CD4-positive, alpha-beta T cell treated with Interleukin-4 for 1 hour (primary cell): ENCODE results near the gene TNNT3.
"Not testable (repeated sequence)": the region's sequence is repeated elsewhere in the genome, so short reads cannot be mapped to it uniquely, and the experiment has no call there.

Source experiments
- DNase-seq, 2 donors: peaks; one replicate each; pipeline ENCODE4 v3.0.0-alpha.2; 2020 to 2022

TNNT3 gene

DNA sequence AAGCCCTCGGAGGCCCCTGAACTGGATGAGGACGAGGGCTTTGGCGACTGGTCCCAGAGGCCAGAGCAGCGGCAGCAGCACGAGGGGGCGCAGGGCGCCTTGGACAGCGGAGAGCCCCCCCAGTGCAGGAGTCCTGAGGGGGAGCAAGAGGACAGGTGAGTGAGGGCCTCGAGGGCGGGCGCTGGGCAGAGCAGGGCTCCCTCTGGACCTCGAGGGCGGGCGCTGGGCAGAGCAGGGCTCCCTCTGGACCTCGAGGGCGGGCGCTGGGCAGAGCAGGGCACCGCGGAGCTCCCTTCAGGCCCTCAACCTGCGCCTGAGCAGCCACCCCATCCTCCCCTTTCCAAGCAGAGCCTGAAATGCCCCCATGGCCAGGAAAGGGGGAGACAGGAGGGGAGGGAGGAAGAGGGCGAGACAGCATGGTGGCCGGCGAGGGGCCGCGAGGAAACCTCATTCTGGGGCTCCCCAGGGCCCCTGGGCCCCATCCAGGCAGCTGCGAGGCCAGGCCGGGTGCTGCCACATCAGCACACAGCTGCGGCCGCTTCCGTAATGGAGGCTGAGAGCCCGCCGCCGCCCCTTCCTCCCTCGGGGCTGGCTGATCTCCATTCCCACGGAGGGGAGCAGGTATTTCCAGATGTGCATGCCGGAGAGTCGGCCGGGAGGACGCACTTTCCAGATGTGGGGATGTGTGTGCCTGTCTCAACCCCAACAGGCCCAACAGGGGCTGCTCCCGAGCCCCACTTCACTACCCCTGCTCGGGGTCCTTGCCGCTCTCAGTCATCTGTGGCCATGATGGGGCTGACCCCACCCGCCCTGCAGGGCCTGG, 37.9 kb upstream of the TNNT3 start:
- DNase-seq: no peak

- DNase-seq: peak; percentile 76 to 79
These were observed 37.0 kb upstream of the TNNT3 start for GRCh38 chr11:1882265-1883238.

- no peak for DNase-seq
These were observed 35.9 kb upstream of the TNNT3 start for GRCh38 chr11:1883346-1884302.

DNA sequence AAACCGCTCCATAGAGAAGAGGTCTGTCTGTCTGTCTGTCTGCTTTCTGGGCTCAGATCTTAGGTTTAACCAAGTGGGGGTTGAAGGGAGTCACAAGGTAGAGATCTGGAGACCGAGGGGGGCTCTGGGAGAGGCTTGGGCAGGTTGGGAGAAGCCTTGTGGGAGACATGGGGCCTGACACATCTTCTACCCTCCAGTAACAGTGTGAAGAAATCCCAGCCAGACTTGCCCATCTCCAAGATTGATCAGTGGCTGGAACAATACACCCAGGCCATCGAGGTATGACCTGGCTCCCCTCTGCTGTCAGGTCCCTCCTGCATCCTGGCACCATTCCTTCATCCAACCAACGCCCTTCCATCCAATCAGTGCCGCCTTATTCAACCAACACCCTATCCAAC, 35.2 kb upstream of the TNNT3 start:
- DNase-seq: no peak

GRCh38 chr11:1886551-1886950, 33.0 kb upstream of the TNNT3 start:
- DNase-seq: not testable (repeated sequence)

GRCh38 chr11:1887451-1888346, 31.8 kb upstream of the TNNT3 start:
- DNase-seq: no peak

GRCh38 chr11:1888347-1888753, 31.2 kb upstream of the TNNT3 start:
- no peak for DNase-seq

DNA sequence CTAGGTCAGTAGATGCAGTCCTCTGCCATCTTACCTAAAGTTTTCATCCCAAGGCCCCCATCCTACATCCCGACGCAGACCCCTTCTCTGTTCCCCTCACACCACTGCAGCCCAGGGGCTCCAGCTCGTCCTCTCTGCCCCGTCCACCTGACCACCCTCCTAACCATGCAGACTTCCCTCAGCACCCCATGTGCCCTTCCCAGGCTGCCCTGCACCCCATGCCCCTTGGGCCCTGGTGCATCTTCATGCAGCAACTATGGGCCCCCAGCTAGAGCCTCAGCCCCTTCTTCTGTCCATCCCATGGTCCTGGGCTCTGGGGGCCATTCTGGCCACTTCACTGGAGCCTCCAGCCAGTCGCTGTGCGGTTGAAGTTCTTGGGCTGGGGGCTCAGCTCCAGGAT, 30.7 kb upstream of the TNNT3 start:
- no peak for DNase-seq

- peak; percentile 76 to 79 for DNase-seq
These were observed 30.1 kb upstream of the TNNT3 start for GRCh38 chr11:1889224-1889930.

DNA sequence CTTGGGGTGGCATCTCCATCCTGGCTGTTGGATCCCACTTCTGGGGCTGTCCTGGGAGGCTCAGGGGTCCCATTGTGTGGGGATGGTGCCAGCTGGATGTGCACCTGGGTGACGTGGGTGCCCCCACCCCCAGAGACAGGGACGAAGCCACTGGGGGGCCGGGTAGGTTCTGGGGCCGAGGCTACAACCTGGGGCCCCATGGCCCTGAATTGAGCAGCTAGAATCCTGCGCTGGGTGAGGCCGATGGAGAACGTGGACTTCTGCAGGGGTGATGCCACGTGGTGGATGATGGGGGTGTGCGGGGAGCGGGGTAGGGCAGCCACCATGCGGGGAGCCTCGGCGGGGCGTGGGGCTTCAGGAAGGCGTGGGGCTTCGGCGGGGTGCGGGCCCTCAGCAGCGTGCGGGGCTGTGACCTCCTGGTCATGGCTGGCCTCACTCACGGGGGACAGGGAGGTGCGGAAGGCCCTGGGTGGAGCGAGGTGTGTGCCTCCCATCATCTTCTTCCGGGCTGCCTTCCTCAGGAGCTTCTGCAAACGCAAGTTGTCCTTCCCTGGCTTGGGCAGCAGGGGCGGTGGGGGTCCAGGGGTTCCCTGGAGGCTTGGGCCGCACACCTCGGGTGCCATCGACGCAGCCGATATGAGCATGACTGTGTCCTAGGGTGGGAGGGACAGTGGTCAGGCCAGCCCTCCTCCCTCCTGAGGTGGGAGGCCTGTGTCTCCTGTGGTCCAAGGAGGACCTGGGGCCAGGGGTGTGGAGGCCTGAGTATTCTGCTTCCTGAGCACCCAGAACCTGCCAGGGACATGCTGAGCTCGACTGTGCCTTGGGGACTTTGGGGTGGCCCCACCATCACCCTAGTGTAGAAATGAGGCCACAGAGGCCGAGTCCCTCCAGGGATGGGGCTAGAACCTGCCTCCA, 29.3 kb upstream of the TNNT3 start:
- no peak for DNase-seq

DNA sequence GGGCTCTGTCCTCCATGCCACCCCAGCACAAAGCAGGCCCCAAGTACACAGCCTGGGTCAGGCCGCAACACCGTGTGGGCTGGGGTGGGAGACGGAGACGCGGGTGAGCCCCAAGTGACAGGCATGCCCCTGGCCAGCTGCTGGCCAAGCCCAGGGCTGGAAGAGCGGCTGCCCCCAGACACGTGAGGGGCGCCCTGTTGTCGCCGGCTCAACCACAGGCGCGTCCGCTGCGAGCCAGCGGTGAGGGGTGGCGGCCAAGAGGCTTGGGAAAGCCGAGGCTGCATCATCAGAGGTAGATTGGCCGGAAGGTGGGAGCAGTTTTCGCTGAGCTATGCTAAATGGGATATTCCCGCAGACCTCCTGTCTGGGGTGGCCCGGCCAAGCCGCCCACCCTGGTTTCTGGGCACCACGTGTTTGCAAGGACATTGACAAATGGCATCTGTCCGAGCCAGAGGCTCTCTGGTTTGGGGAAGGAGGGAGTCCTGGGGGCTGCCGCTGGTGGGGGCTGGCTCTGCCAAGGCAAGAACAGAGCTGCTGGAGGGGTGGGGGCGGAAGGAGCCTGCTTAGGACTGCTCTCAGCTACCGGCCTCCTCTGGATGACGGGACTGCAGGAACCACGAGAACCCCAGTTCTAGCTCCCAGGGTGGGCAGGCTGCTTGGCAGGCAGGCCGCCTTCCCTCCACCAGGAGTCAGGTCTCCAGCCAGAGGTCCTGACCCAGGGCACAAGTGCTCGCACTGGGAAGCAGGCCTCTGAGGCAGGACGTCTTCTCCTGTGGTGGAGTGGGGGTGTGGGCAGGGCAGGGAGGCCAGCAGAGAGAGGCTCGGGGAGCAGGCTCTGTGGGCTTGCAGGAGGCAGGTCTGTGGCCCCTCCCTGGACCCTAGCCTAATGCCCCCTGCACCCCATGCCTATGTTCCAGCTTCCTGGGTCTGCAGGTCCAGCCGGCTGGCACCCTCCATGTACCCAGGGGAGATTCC, 28.4 kb upstream of the TNNT3 start:
- no peak for DNase-seq

- no peak for DNase-seq
These were observed 27.7 kb upstream of the TNNT3 start, which contains the start of gene PRR33 for GRCh38 chr11:1891831-1892115. Gene PRR33, minus strand, starts transcription at chr11:1891895. Its CDS starts 1,311 bp downstream, at chr11:1890584.

DNA sequence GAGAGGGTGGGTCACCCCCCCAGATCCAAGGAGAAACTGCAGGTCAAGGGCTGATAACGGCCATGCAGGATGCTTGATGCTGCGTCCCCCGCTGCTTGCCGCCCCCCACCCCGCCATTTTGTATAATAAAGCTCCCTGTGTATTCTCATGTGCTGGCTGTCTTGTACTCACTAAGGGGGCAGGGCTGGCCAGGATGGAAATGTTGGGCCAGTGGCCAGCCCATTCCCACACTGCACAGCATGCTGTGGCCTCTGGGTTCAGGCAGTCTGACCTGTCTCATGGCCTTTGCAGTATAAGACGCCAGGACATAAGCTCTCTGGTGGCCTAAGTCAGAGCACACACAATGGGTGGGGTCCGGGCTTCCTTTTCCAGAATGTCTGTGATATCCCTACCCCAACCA, 27.4 kb upstream of the TNNT3 start:
- no peak for DNase-seq

GRCh38 chr11:1892558-1892957, 26.9 kb upstream of the TNNT3 start:
- DNase-seq: no peak

- no peak for DNase-seq
These were observed 25.7 kb upstream of the TNNT3 start for GRCh38 chr11:1893581-1894359.

GRCh38 chr11:1894759-1895158, 24.7 kb upstream of the TNNT3 start:
- no peak for DNase-seq

DNA sequence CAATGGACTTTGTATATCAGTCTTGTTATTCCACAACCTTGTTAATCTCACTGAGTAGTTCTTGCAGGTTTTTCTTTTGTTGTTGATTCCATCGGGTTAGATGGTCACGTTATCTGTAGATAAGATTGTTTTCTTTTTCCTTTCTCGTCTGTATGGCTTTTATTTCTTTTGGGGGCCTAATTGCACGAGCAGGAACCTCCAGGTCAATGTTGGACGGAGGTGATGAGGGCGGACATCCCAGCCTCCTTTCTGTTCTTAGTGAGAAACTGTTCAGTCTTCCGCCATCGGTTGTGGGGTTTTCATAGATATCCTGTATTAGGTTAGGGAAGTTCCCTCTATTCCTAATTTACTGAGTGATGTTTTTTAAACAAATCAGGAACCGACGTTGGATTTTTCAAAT, 23.0 kb upstream of the TNNT3 start:
- no peak for DNase-seq

GRCh38 chr11:1896923-1897322, 22.6 kb upstream of the TNNT3 start:
- DNase-seq: no peak
